K562 (cell line): ENCODE results near the gene ELP5. TPM values are rescaled to one million over a fixed set of nuclear protein-coding genes. Genes with fewer than 3 reads are reported as not detected.

Source experiments
- ATAC-seq: fragments of 200-7000 bp; cut with Tn5 transposase; 3 replicates; pipeline ENCODE4 v1.9.1; 2020; ENCODE audit warnings: moderate library complexity
- BruUV-seq: library from RNA; stranded (reverse); fragments of 400-500 nt; replicated peaks from 2 replicates; lab custom pipeline; 2021; lab: Mats Ljungman, UMichigan
- CTCF ChIA-PET: fragments of 300-600 bp; formaldehyde crosslinking; extraction: SDS; loops from one replicate; lab custom pipeline; 2021; ENCODE audit warnings: low intra/inter-chr PET ratio; lab: Yijun Ruan, JAX
- POLR2A ChIA-PET: fragments of 300-600, 350-650 bp; sonication (Branson Sonifier 250); formaldehyde crosslinking; extraction: SDS; loops from one replicate; lab custom pipeline; 2021; ENCODE audit warnings: antibody characterized with exemption, inconsistent platforms; lab: Yijun Ruan, JAX
- DNase-seq, 4 experiments: peaks; one replicate each; pipeline versions ENCODE4 v3.0.0 to v3.0.0-alpha.2; 2011 to 2018; ENCODE audit warnings: low spot score in 3 of 4, mixed read lengths in 3 of 4; ENCODE audit errors: extremely low read depth in 1 of 4
- FAIRE-seq: peaks from 2 replicates; lab custom pipeline; 2011; peaks lifted over from hg19 to GRCh38; lab: Jason Lieb, UNC
- H2AFZ ChIP-seq: 2 replicates; pipeline ENCODE4 v1.6.0; 2011; ENCODE audit warnings: low read depth, low read length, control low read depth, inconsistent platforms
- H3K27ac ChIP-seq: fragments of 200-600 bp; 3 replicates; pipeline ENCODE4 v1.8.0; 2011; ENCODE audit warnings: low read depth, mild to moderate bottlenecking, control low read depth, inconsistent platforms, low read length, moderate library complexity, mixed read lengths; ENCODE audit errors: extremely low read depth
- H3K27me3 ChIP-seq, 2 experiments: fragments of 300-600 bp in 1 of 2; 2 replicates in 1 of 2; 3 replicates in 1 of 2; pipeline versions ENCODE4 v1.6.0 to v1.8.0; 2011; ENCODE audit warnings: inconsistent platforms in 2 of 2, low read length in 2 of 2, mild to moderate bottlenecking in 1 of 2, mixed read lengths in 1 of 2, moderate library complexity in 1 of 2; ENCODE audit not compliant: control insufficient read depth in 2 of 2, insufficient read depth in 2 of 2
- H3K36me3 ChIP-seq: fragments of 300-600 bp; 3 replicates; pipeline ENCODE4 v1.8.0; 2011; ENCODE audit warnings: mild to moderate bottlenecking, low read length, inconsistent platforms; ENCODE audit not compliant: control insufficient read depth, insufficient read depth
- H3K4me1 ChIP-seq, 2 experiments: fragments of 200-600 bp in 1 of 2; replicated peaks in 1 of 2; 2 replicates in 1 of 2; 3 replicates in 1 of 2; pipeline versions ENCODE4 v1.5.1 to v1.8.0; 2011; ENCODE audit warnings: inconsistent platforms in 2 of 2, low read length in 2 of 2, mild to moderate bottlenecking in 1 of 2, mixed read lengths in 1 of 2, moderate library complexity in 1 of 2; ENCODE audit not compliant: control insufficient read depth in 2 of 2, insufficient read depth in 2 of 2
- H3K4me2 ChIP-seq: 2 replicates; pipeline ENCODE4 v1.6.1; 2011; ENCODE audit warnings: low read length, control low read depth, inconsistent platforms, mixed read lengths; ENCODE audit not compliant: insufficient read depth
- H3K4me3 ChIP-seq: fragments of 200-600 bp; sonication (generic), shearing (Covaris generic); 2 replicates; pipeline ENCODE4 v1.5.1; 2016; ENCODE audit warnings: control low read depth, inconsistent platforms
- H3K79me2 ChIP-seq: fragments of 200-600 bp; 3 replicates; pipeline ENCODE4 v1.8.0; 2011; ENCODE audit warnings: low read length, inconsistent platforms; ENCODE audit not compliant: control insufficient read depth, insufficient read depth
- H3K9ac ChIP-seq, 2 experiments: 2 replicates each; pipeline versions ENCODE4 v1.6.0 to v1.6.1; 2011; ENCODE audit warnings: low read depth in 2 of 2, low read length in 2 of 2, control low read depth in 1 of 2, inconsistent platforms in 1 of 2, mild to moderate bottlenecking in 1 of 2, mixed read lengths in 1 of 2; ENCODE audit not compliant: insufficient read depth in 1 of 2
- H3K9me1 ChIP-seq: one replicate; pipeline ENCODE4 v1.6.0; 2011; ENCODE audit warnings: inconsistent platforms, mild to moderate bottlenecking, low read length, moderate library complexity; ENCODE audit not compliant: control insufficient read depth, insufficient read depth
- H3K9me3 ChIP-seq: replicated peaks from 2 replicates; pipeline ENCODE4 v1.5.1; 2011; ENCODE audit warnings: low read depth, low read length, inconsistent platforms; ENCODE audit not compliant: control insufficient read depth, insufficient read depth
- H4K20me1 ChIP-seq: replicated peaks from 2 replicates; pipeline ENCODE4 v1.6.1; 2011; ENCODE audit warnings: low read length, inconsistent platforms, mixed read lengths; ENCODE audit not compliant: control insufficient read depth, insufficient read depth
- ATF1 ChIP-seq, 2 experiments: fragments of 450-650 bp in 1 of 2; IDR thresholded peaks; 2 replicates each; pipeline ENCODE4 v1.6.1; 2016; ENCODE audit warnings: missing compliant biosample characterization in 1 of 2, missing genetic modification characterization in 1 of 2
- EGR1 ChIP-seq: fragments of 450-650 bp; conservative IDR thresholded peaks from 2 replicates; pipeline ENCODE4 v1.6.1; 2017; ENCODE audit warnings: mild to moderate bottlenecking
- ESRRB ChIP-seq: fragments of 250-450 bp; sonication (Bioruptor Pico); IDR thresholded peaks from 2 replicates; pipeline ENCODE4 v1.5.0; 2020; ENCODE audit warnings: mild to moderate bottlenecking, moderate library complexity, borderline replicate concordance
- POLR2B ChIP-seq: fragments of 450-650 bp; IDR thresholded peaks from 2 replicates; pipeline ENCODE4 v1.6.1; 2018; ENCODE audit warnings: low read depth; ENCODE audit not compliant: partially characterized antibody
- POLR2G ChIP-seq: fragments of 200-400 bp; formaldehyde crosslinking; IDR thresholded peaks from 2 replicates; pipeline ENCODE4 v1.6.1; 2017; ENCODE audit warnings: low read depth, mild to moderate bottlenecking, antibody characterized with exemption, low read length, moderate library complexity
- PURB ChIP-seq: sonication (generic); formaldehyde crosslinking; IDR thresholded peaks from 2 replicates; pipeline ENCODE4 v1.9.0; 2021; ENCODE audit warnings: low read depth, mild to moderate bottlenecking, missing genetic modification reagents
- RBFOX2 ChIP-seq: fragments of 200-400 bp; formaldehyde crosslinking; IDR thresholded peaks from 2 replicates; pipeline ENCODE4 v1.6.1; 2017; ENCODE audit warnings: low read depth, mild to moderate bottlenecking, low read length, moderate library complexity
- SOX6 ChIP-seq: fragments of 450-650 bp; IDR thresholded peaks from 2 replicates; pipeline ENCODE4 v1.6.1; 2014; ENCODE audit warnings: mild to moderate bottlenecking
- TOE1 ChIP-seq, 2 experiments: fragments of 450-650 bp in 1 of 2; sonication (generic) in 1 of 2; formaldehyde crosslinking in 1 of 2; IDR thresholded peaks; 2 replicates each; pipeline versions ENCODE4 v1.7.1 to v1.8.0; 2016 to 2022; ENCODE audit warnings: borderline replicate concordance in 2 of 2, mild to moderate bottlenecking in 2 of 2, antibody characterized with exemption in 1 of 2, inconsistent platforms in 1 of 2, low read depth in 1 of 2, missing genetic modification reagents in 1 of 2, moderate library complexity in 1 of 2
- ZBTB33 ChIP-seq: sonication (generic); formaldehyde crosslinking; IDR thresholded peaks from 2 replicates; pipeline ENCODE4 v1.8.1; 2023; ENCODE audit warnings: mild to moderate bottlenecking, missing genetic modification reagents
- ZKSCAN8 ChIP-seq: fragments of 200-800 bp; sonication (Bioruptor generic); IDR thresholded peaks from 2 replicates; pipeline ENCODE4 v1.6.1; 2016; ENCODE audit warnings: missing genetic modification characterization, missing compliant biosample characterization
- ZNF707 ChIP-seq: fragments of 250-450 bp; sonication (Bioruptor Pico); conservative IDR thresholded peaks from 2 replicates; pipeline ENCODE4 v1.8.0; 2022; ENCODE audit warnings: inconsistent platforms, mild to moderate bottlenecking, moderate library complexity
- WGBS: fragments of 100-300 bp; shearing (Covaris generic); methylation state at CpG from one replicate; pipeline ENCODE4 v1.1.6; 2016; ENCODE audit warnings: low coverage, mixed read lengths; ENCODE audit not compliant: insufficient coverage; ENCODE audit errors: missing lambda C conversion rate; 5-methylcytosine and 5-hydroxymethylcytosine counted together
- in situ Hi-C: fragments of 300-500 bp; cut with MboI; formaldehyde crosslinking; loops from 4 replicates; pipeline ENCODE4 v1.15.0; 2018; ENCODE audit warnings: inconsistent platforms, mixed read lengths
- intact Hi-C: fragments of 100-400 bp; cut with micrococcal nuclease; formaldehyde crosslinking; loops from 2 replicates; pipeline ENCODE4 v1.14.2; 2022
- polyA plus RNA-seq, 8 experiments: library from polyadenylated mRNA; depleted of rRNA in 4 of 8; stranded (reverse) in 5 of 8; unstranded in 3 of 8; fragments of >200 nt; fragmentation: Nextera tagmentation in 2 of 8; fragmentation: Illumina TruSeq in 1 of 8; extraction: Ambion mirVana in 2 of 8; extraction: Trizol in 1 of 8; gene quantifications; 2 replicates each; pipeline versions ENCODE4 v1.2.1 to v1.2.3, GENCODE V29; 2011 to 2014; ENCODE audit warnings: inconsistent platforms in 1 of 8, missing spikeins in 1 of 8
- total RNA-seq, 7 experiments: library from RNA; depleted of rRNA in 6 of 7; stranded (reverse); fragments of >200 nt in 6 of 7; fragmentation: Illumina TruSeq in 2 of 7; extraction: Trizol in 2 of 7; gene quantifications; 2 replicates each; pipeline versions ENCODE4 v1.2.1 to v1.2.3, GENCODE V29; 2011 to 2021; ENCODE audit warnings: low replicate concordance in 1 of 7
- TF ChIP-seq, protein P1 (sequence below): fragments of 250-450 bp; sonication (Bioruptor Pico); IDR thresholded peaks from 2 replicates; pipeline ENCODE4 v1.5.0; 2021

Gene ELP5
- total and polyA plus RNA-seq, 9 of the 15 experiments (the other 6 are each of a cell fraction or from before 2014, with no cell fraction given), result 25.7 to 77.9 (median 52.9) TPM

DNA sequence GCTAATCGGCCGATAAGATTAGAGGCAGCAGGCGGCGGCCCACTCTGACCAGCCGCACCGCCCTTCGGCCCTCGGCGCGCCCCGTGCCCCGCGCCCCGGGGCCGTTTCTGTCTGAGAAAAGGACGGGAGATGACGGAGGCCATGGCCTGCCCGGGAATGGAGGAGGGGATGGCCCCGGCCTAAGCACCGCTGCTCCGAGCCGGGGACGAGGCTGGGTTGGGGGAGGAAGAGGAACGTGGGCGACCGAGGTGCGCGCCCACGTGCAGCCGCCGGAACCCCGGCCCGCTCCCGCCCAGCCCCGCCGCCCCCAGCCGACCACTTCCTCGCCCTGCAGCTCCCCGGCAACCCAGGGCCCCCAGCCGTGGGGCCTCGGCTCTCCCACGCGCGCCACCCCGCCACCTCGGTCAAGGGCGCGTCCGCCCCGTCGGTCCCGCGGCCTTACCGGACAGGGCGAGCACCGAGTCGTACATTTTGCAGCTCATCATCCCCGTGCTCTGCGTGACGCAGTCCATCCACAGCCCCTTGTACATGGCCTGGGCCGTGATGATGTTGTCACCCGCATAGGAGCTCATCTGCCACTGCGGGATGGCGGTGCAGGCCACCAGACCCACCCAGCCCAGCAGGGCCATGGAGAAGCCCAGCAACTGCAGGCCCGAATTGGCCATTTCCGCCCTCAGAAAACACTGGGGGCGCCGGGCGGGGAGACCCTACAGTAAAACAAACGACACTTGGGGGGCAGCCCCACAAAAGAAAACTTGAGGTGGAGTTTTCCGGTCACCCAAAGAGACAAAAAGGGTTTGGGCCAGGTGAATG is 9.6 kb downstream of the ELP5 start:
- H3K9ac ChIP-seq, result no peak overlapping the region
- H3K4me1 ChIP-seq, result peaks cover 10 to 35% of the 10 kb centered on the region in 2 experiments; a peak in 4 of 5 replicates
- ATAC-seq (no peak), FAIRE-seq (no peak), DNase-seq (peak in 1 of 4 experiments; percentile 21)
- H2AFZ ChIP-seq, result no peak overlapping the region
- no TSS peak for BruUV-seq
- H3K27me3 ChIP-seq, result no peaks in the 10 kb centered on the region
- 88% methylated on average over 16 of the region's 71 CpGs for WGBS
- ChIA-PET POLR2A (no interaction called here), CTCF (no interaction called here)
- in situ Hi-C loops, result no loop called here
- H3K4me3 ChIP-seq, result no peak overlapping the region
- no peak overlapping the region for H3K27ac ChIP-seq
- no peaks in the 10 kb centered on the region for H4K20me1 ChIP-seq
- intact Hi-C loops, result no loop called here
- H3K36me3 ChIP-seq, result peaks cover 36% of the 10 kb centered on the region; the same call in 2 of the 3 replicates
- no peak overlapping the region for H3K4me2 ChIP-seq
- no peaks in the 10 kb centered on the region for H3K9me3 ChIP-seq
- H3K79me2 ChIP-seq, result no peaks in the 10 kb centered on the region
- H3K9me1 ChIP-seq, result no peaks in the 10 kb centered on the region
- TF ChIP-seq SOX6 (no peak), ZNF707 (CRISPR knock-in tag) (no peak), EGR1 (no peak), ATF1 (CRISPR knock-in tag; IDR thresholded peaks at IDR 0.05) (no peak), ATF1 (tag; IDR thresholded peaks at IDR 0.05) (no peak), TOE1 (IDR thresholded peaks at IDR 0.05; ENCODE audit: borderline replicate concordance) (no peak), TOE1 (CRISPR knock-in tag; IDR thresholded peaks at IDR 0.05; ENCODE audit: borderline replicate concordance, low read depth) (no peak), RBFOX2 (peak; percentile 35; the same call in 1 of the 2 replicates), ZKSCAN8 (CRISPR knock-in tag) (no peak), POLR2G (peak; percentile 71), POLR2B (no peak), PURB (CRISPR knock-in tag) (no peak), ZBTB33 (CRISPR knock-in tag) (peak; percentile 83), ESRRB (CRISPR knock-in tag) (no peak)
- TF ChIP-seq, protein P1, sequence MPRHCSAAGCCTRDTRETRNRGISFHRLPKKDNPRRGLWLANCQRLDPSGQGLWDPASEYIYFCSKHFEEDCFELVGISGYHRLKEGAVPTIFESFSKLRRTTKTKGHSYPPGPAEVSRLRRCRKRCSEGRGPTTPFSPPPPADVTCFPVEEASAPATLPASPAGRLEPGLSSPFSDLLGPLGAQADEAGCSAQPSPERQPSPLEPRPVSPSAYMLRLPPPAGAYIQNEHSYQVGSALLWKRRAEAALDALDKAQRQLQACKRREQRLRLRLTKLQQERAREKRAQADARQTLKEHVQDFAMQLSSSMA, result no peak
